Epidermal melanocyte (primary cell): ENCODE results near the gene TMEM170B.
"Not testable (repeated sequence)": the region's sequence is repeated elsewhere in the genome, so short reads cannot be mapped to it uniquely, and the experiment has no call there.

Experiments
- DNase-seq: peaks from one replicate; pipeline ENCODE4 v3.0.0; 2011; ENCODE audit warnings: low spot score; ENCODE audit not compliant: insufficient read length

Gene TMEM170B

GRCh38 chr6:11527274-11527870 is 10.2 kb upstream of the TMEM170B start:
- DNase-seq, result no peak

GRCh38 chr6:11528996-11529395 is 8.6 kb upstream of the TMEM170B start:
- DNase-seq, result no peak

DNA sequence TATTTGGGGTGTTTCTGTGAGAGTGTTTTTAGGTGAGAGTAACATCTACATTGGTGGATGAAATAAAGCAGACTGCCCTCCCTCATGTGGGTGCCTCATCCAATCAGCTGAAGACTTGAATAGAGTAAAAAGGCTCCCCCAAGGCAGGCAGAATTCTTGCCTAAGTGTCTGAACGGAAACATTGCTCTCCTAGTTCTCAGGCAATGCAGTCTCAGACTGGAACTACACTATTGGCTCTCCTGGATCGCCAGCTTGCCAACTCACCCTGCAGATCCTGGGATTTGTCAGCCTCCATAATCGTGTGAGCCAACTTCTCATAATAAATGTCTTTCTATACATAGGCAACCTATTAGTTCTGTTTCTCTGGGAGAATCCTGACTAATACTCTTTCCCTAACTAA is 5.5 kb upstream of the TMEM170B start:
- DNase-seq, result no peak

GRCh38 chr6:11534561-11534960 is 3.0 kb upstream of the TMEM170B start:
- DNase-seq, result no peak

DNA sequence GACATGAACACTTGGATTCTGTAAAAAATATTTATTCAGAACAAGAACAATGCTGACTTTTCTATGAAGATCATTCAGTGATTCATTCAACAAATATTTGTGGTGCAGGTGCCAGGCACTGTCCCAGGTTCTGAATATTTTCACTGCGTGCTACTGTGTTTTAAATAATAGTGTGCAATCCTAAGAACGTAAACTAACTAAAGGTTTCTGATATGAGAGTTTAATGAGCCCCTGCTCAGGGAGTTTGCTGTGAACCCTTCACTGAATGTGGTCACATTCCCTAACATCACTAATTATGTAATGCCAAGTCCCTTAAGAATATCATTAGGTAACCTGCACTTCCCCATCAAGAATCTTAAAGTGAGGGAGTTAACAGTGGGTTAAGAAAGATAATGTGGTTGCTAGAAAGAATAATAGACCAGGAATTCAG is 1.7 kb upstream of the TMEM170B start:
- no peak for DNase-seq

- DNase-seq, result no peak
Observed at GRCh38 chr6:11536795-11537194, 754 bp upstream of the TMEM170B start.

GRCh38 chr6:11538052-11538818 is 686 bp downstream of the TMEM170B start:
- no peak for DNase-seq

DNA sequence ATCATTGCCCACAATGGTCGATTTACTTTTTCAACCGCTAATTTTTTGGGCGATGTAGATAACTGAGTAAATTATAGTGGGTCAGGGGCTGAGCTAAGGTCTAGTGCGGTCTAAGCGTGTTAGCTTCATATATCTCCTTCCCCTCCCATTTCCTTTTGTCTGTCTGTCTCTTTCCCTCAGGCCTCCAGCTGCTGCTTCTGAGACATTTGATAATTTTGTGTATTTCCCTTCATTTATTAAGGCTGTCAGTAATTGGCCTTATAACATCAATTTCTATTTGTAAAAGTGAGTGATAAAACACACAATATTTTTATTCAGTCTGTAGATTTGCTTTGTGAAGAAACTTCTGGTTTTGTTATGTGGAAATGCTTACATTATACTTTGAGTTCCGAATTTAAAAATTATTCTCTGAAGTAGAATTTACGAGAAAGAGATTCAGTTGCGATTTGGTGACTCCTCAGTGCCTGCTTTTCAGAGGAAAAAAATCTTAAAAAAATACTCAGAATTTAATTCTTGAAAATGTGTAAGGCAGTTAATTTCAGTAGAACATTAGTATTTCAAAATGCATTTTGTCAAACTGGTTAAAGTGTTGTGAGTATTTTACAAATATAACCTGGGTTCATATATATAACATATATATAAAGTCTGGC is 1.4 kb downstream of the TMEM170B start:
- DNase-seq, result no peak

DNA sequence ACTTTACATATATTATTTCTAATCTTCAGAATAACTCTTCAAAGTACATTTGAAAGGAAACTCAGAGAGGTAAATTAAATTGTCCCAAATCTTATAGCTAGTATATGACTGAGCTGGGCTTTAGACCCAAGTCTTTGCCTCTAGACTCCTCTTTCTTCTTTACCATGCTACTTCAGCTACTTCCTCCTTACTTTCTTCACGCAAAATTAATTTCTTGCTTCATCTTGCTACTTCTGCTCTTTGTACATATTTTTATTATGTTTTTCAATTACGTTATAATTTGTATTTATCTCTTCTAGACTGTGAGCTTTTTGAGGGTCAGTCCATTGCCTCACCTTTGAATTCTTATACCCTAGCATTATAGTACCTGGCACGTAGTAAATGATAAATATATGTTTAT is 5.3 kb downstream of the TMEM170B start:
- DNase-seq, result no peak

GRCh38 chr6:11543919-11544518 is 6.5 kb downstream of the TMEM170B start:
- DNase-seq, result no peak

- DNase-seq, result not testable (repeated sequence)
Observed at GRCh38 chr6:11547846-11548245, 10.3 kb downstream of the TMEM170B start.

- not testable (repeated sequence) for DNase-seq
Observed at GRCh38 chr6:11548578-11548977, 11.0 kb downstream of the TMEM170B start.

- DNase-seq, result no peak
Observed at GRCh38 chr6:11551053-11551452, 13.5 kb downstream of the TMEM170B start.

GRCh38 chr6:11552442-11552841 is 14.9 kb downstream of the TMEM170B start:
- no peak for DNase-seq

DNA sequence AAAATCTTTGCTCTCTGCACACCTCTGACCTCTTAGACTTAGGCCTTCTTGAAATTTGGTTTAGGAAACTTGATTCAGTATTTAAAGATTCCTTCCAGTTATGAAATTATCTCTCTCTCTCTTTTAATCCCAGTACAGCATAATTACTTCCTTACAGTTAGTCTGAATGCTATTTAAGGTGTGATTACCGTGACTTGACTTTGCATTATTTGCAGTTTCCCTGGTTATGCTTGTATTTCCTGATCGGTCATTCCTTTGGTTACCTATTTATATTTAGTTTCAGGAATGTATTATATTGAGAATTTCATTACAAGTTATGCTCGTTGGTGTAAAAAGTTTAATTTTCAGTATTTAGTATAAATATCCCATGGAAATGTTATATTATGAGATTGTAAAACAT is 16.3 kb downstream of the TMEM170B start:
- DNase-seq, result no peak

DNA sequence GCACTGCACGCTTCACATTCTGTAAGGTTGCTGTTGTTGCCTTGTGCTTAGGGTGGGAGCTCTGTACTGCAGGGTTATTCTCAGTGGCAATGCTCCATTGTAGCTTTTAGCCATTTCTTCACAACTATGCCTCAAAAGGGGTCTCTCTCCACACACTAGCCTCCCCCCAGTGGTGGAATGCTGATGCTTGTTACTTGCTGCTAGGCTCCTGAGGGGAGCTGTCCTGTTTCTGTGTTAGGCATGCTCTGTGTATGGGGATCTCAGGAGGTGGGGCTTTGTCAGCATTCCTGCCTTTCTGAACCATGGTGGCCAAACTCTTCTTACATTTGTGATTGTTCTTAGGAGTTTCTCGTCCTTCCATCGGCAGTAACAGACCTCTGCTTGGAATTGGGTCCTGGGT is 18.8 kb downstream of the TMEM170B start:
- DNase-seq, result no peak

GRCh38 chr6:11563793-11564192 is 26.2 kb downstream of the TMEM170B start:
- DNase-seq, result no peak

GRCh38 chr6:11566609-11567008 is 29.1 kb downstream of the TMEM170B start:
- DNase-seq, result no peak

GRCh38 chr6:11571073-11571472 is 33.5 kb downstream of the TMEM170B start:
- no peak for DNase-seq

DNA sequence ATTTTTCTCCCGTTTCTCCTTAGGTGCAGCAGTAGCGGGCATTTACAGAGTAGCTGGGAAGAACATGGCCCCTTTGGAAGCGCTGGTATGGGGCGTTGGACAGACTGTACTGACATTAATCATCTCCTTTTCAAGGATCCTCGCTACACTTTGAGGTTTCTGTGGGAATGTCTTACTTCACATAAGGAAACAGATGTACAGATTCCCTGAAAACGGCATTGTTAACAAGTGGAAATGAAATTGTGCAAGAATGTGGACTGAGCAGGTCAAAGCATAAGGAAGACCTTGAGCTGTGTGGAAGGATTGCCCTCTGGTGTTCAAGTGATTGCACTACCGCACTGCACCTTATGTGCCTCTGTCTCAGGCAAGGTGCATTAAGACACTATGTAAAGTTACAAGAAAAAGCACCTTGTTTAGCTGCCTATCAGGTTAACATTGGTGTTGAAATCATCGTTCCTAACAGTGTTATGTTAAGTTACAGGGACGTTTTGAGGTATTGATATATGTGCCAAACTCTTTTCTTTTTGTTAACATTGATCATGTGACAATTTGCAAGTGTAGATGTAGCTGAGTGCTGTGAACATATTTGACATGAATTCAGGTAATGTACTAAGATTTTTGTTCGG is 38.0 kb downstream of the TMEM170B start:
- peak; percentile 65 for DNase-seq

- no peak for DNase-seq
Observed at GRCh38 chr6:11580686-11581405, 43.3 kb downstream of the TMEM170B start.
